ENCODE results near the gene SKA1.

GRCh38 chr18:50359806-50360205 is 15.0 kb upstream of the SKA1 start:
- TF ChIP-seq CTCF (conservative IDR thresholded peaks at IDR 0.05 in 1 of 2, IDR thresholded peaks at IDR 0.05 in 1 of 2; ENCODE audit: extremely low read depth in 1 of 2, insufficient read depth in 1 of 2, low read depth in 1 of 2, low read length in 2 of 2) (no peak), EZH2 (IDR thresholded peaks at IDR 0.05; ENCODE audit: borderline replicate concordance, low read length) (no peak)

Measured in mammary epithelial cell (primary cell).